RWPE1 (cell line): ENCODE measurements around the gene INHBB.

Source experiments
- CTCF ChIA-PET: fragments of 350-600 bp; sonication (Branson Sonifier 250); formaldehyde crosslinking; extraction: SDS; loops from one replicate; lab custom pipeline; 2021; lab: Yijun Ruan, JAX
- POLR2A ChIA-PET: fragments of 400-600 bp; formaldehyde crosslinking; extraction: SDS; loops from one replicate; lab custom pipeline; 2020; ENCODE audit warnings: antibody characterized with exemption; ENCODE audit not compliant: low non-redundant PET; lab: Yijun Ruan, JAX
- DNase-seq: peaks from one replicate; pipeline ENCODE4 v3.0.0; 2012; ENCODE audit warnings: low spot score
- H3K27ac ChIP-seq: fragments of 450-650 bp; 2 replicates; pipeline ENCODE4 v1.5.1; 2017
- CTCF ChIP-seq: fragments of 450-650 bp; conservative IDR thresholded peaks from 2 replicates; pipeline ENCODE4 v1.5.1; 2017; ENCODE audit warnings: low read depth, mild to moderate bottlenecking

The INHBB gene

GRCh38 chr2:120372816-120373215 is 26.9 kb downstream of the INHBB start:
- no peak for TF ChIP-seq CTCF
- POLR2A ChIA-PET = no interaction called here
- DNase-seq = no peak
- CTCF ChIA-PET = no interaction called here
- H3K27ac ChIP-seq = no peak overlapping the region

GRCh38 chr2:120373424-120373823 is 27.5 kb downstream of the INHBB start:
- no peak for DNase-seq
- CTCF ChIA-PET = no interaction called here
- TF ChIP-seq CTCF = no peak
- POLR2A ChIA-PET = no interaction called here
- H3K27ac ChIP-seq = no peak overlapping the region

GRCh38 chr2:120374821-120375220 is 28.9 kb downstream of the INHBB start:
- POLR2A ChIA-PET = no interaction called here
- CTCF ChIA-PET = interaction anchor here (0.6 to 0.7 kb wide), 2 partner anchors 25 to 1016 kb away, joined by 4 read pairs; no protein-coding TSS in a partner anchor
- H3K27ac ChIP-seq = no peak overlapping the region
- no peak for DNase-seq
- no peak for TF ChIP-seq CTCF

GRCh38 chr2:120375251-120376020 is 29.5 kb downstream of the INHBB start:
- CTCF ChIA-PET = interaction anchor here (0.6 kb wide), 1 partner anchor 24 kb away, joined by 4 read pairs; no protein-coding TSS in a partner anchor
- no peak for TF ChIP-seq CTCF
- no peak for DNase-seq
- POLR2A ChIA-PET = no interaction called here
- H3K27ac ChIP-seq = no peak overlapping the region

- CTCF ChIA-PET = interaction anchor here (0.6 to 0.7 kb wide), 2 partner anchors 373 to 863 kb away, joined by 4 read pairs; no protein-coding TSS in a partner anchor
- no peak for TF ChIP-seq CTCF
- DNase-seq = no peak
These were observed 30.2 kb downstream of the INHBB start for GRCh38 chr2:120376101-120376500.

GRCh38 chr2:120376679-120377640 is 31.0 kb downstream of the INHBB start:
- no peak for DNase-seq
- POLR2A ChIA-PET = no interaction called here
- no peak overlapping the region for H3K27ac ChIP-seq
- no peak for TF ChIP-seq CTCF
- CTCF ChIA-PET = interaction anchor here (0.5 to 0.8 kb wide), 4 partner anchors 34 to 862 kb away, joined by 3 to 4 read pairs (median 4); no protein-coding TSS in a partner anchor

More at GRCh38 chr2:120376101-120376500, 30.2 kb downstream of the INHBB start:
- H3K27ac ChIP-seq = no peak overlapping the region
- POLR2A ChIA-PET = no interaction called here
